Mucosa of rectum (tissue), 2 donors: Measurements from ENCODE around the gene AGL.

Experiments
- H3K27ac ChIP-seq, 2 donors: one replicate each; pipeline ENCODE4 v1.7.0; 2013; ENCODE audit warnings: inconsistent platforms in 2 of 2, low read depth in 2 of 2, low read length in 2 of 2
- H3K27me3 ChIP-seq, 2 donors: one replicate each; pipeline ENCODE4 v1.7.0; 2013; ENCODE audit warnings: low read length in 2 of 2; ENCODE audit not compliant: control insufficient read depth in 2 of 2, insufficient read depth in 2 of 2
- H3K36me3 ChIP-seq, 2 donors: one replicate each; pipeline ENCODE4 v1.7.0; 2013; ENCODE audit warnings: low read length in 2 of 2; ENCODE audit not compliant: control insufficient read depth in 2 of 2, insufficient read depth in 2 of 2
- H3K4me1 ChIP-seq, 2 donors: one replicate each; pipeline ENCODE4 v1.7.0; 2013; ENCODE audit warnings: low read length in 2 of 2, mild to moderate bottlenecking in 1 of 2; ENCODE audit not compliant: control insufficient read depth in 2 of 2, insufficient read depth in 2 of 2
- H3K4me3 ChIP-seq, 2 donors: one replicate each; pipeline ENCODE4 v1.7.0; 2013; ENCODE audit warnings: low read length in 2 of 2
- H3K9ac ChIP-seq, 2 donors: one replicate each; pipeline ENCODE4 v1.7.0; 2013; ENCODE audit warnings: low read length in 2 of 2, low read depth in 1 of 2, mild to moderate bottlenecking in 1 of 2
- H3K9me3 ChIP-seq, 2 donors: one replicate each; pipeline ENCODE4 v1.7.0; 2013; ENCODE audit warnings: low read length in 2 of 2; ENCODE audit not compliant: control insufficient read depth in 2 of 2
- donor health status: healthy.
- donor health status: Normal muscosa, but diverticular disease.

The AGL gene

GRCh38 chr1:99934801-99935200, 84.6 kb downstream of the AGL start:
- Histone ChIP-seq H3K9me3 (no peaks in the 10 kb centered on the region), H3K9ac (no peak overlapping the region), H3K36me3 (no peaks in the 10 kb centered on the region)

GRCh38 chr1:99935534-99935933, 85.4 kb downstream of the AGL start:
- Histone ChIP-seq H3K27ac (no peak overlapping the region), H3K9me3 (no peaks in the 10 kb centered on the region), H3K4me1 (no peaks in the 10 kb centered on the region)

More at GRCh38 chr1:99934801-99935200, 84.6 kb downstream of the AGL start:
- Histone ChIP-seq H3K27ac (no peak overlapping the region), H3K27me3 (no peaks in the 10 kb centered on the region), H3K4me1 (no peaks in the 10 kb centered on the region), H3K4me3 (no peak overlapping the region)

GRCh38 chr1:99936071-99936470, 85.9 kb downstream of the AGL start:
- Histone ChIP-seq H3K4me1 (no peaks in the 10 kb centered on the region), H3K36me3 (no peaks in the 10 kb centered on the region), H3K9ac (no peak overlapping the region), H3K9me3 (no peaks in the 10 kb centered on the region), H3K27ac (no peak overlapping the region), H3K4me3 (no peak overlapping the region), H3K27me3 (no peaks in the 10 kb centered on the region)

More at GRCh38 chr1:99935534-99935933, 85.4 kb downstream of the AGL start:
- Histone ChIP-seq H3K27me3 (no peaks in the 10 kb centered on the region), H3K9ac (no peak overlapping the region), H3K36me3 (no peaks in the 10 kb centered on the region), H3K4me3 (no peak overlapping the region)

DNA sequence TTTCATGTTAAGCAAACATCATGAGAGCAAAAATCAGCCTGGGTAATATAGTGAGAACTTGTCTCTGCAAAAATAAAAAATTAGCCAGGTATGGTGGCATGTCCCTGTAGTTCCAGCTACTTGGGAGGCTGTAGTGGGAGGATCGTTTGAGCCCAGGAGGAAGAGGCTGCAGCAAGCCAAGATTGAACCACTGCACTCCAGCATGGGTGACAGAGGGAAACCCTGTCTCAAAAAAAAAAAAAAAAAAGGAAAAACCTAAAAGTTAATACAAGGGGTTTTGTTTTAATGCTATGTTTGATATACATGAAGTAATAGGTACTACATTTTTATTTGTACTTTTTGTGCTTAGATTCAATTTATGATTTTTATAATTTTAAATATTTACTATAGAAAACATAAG, 92.6 kb downstream of the AGL start:
- no peak overlapping the region for H3K4me3 ChIP-seq
- H3K9me3 ChIP-seq = no peaks in the 10 kb centered on the region
- no peak overlapping the region for H3K9ac ChIP-seq
- no peaks in the 10 kb centered on the region for H3K36me3 ChIP-seq
- no peak overlapping the region for H3K27ac ChIP-seq
- no peaks in the 10 kb centered on the region for H3K4me1 ChIP-seq
- H3K27me3 ChIP-seq = no peaks in the 10 kb centered on the region

- Histone ChIP-seq H3K4me1 (no peaks in the 10 kb centered on the region), H3K9ac (no peak overlapping the region), H3K27me3 (no peaks in the 10 kb centered on the region), H3K9me3 (no peaks in the 10 kb centered on the region), H3K4me3 (no peak overlapping the region), H3K27ac (no peak overlapping the region), H3K36me3 (no peaks in the 10 kb centered on the region)
Measured at GRCh38 chr1:99943223-99943794, 93.1 kb downstream of the AGL start.

- Histone ChIP-seq H3K9me3 (no peaks in the 10 kb centered on the region), H3K36me3 (no peaks in the 10 kb centered on the region), H3K27ac (no peak overlapping the region), H3K9ac (no peak overlapping the region), H3K4me3 (no peak overlapping the region), H3K27me3 (no peaks in the 10 kb centered on the region), H3K4me1 (no peaks in the 10 kb centered on the region)
Measured at GRCh38 chr1:99944192-99944591, 94.0 kb downstream of the AGL start.

- no peak overlapping the region for H3K27ac ChIP-seq
- H3K27me3 ChIP-seq = no peaks in the 10 kb centered on the region
- H3K9ac ChIP-seq = no peak overlapping the region
- H3K9me3 ChIP-seq = no peaks in the 10 kb centered on the region
- H3K4me1 ChIP-seq = no peaks in the 10 kb centered on the region
- H3K36me3 ChIP-seq = no peaks in the 10 kb centered on the region
- no peak overlapping the region for H3K4me3 ChIP-seq
Measured at GRCh38 chr1:99945174-99945573, 95.0 kb downstream of the AGL start.

GRCh38 chr1:99950486-99950885, 100.3 kb downstream of the AGL start:
- no peaks in the 10 kb centered on the region for H3K9me3 ChIP-seq
- H3K27ac ChIP-seq = no peak overlapping the region
- no peak overlapping the region for H3K9ac ChIP-seq
- H3K27me3 ChIP-seq = no peaks in the 10 kb centered on the region
- no peaks in the 10 kb centered on the region for H3K4me1 ChIP-seq
- no peak overlapping the region for H3K4me3 ChIP-seq
- no peaks in the 10 kb centered on the region for H3K36me3 ChIP-seq

DNA sequence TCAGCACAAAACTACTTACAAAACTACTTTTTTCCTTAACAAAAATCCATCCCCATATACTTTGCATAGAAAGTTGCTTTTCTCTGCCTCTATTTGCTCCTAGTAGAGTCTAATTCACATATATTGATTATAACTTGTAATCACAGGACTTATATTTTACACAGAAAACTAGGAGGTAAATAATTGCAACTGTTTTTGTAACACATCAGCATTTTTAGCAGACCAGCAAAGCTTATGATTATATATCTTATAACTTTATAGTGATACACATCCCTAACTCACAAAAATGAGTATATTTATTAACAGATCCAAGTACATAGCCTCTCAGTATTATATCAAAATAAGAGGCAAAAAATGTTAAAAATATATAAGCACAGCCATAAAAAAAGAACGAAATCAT, 102.4 kb downstream of the AGL start:
- Histone ChIP-seq H3K4me1 (no peaks in the 10 kb centered on the region), H3K27ac (no peak overlapping the region), H3K9me3 (no peaks in the 10 kb centered on the region), H3K27me3 (no peaks in the 10 kb centered on the region), H3K9ac (no peak overlapping the region), H3K36me3 (no peaks in the 10 kb centered on the region), H3K4me3 (no peak overlapping the region)

DNA sequence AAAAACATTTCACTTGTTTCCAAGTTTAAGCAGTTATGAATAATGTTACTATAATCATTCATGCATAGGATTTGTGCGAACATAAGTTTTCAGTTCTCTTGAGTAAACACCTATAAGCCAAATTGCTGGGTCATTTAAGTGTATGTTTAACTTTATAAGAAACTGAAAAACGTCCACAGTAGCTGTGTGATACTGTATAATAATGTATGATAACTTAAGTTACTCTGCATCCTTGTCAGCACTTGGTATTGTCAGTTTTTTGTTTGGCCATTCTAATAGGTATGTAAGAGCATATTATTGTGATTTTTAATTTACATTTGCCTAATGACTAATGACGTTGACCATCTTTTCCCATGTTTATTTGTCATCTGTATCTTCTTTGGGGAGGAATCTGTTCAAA, 105.2 kb downstream of the AGL start:
- H3K9ac ChIP-seq = no peak overlapping the region
- H3K27me3 ChIP-seq = no peaks in the 10 kb centered on the region
- no peaks in the 10 kb centered on the region for H3K36me3 ChIP-seq
- H3K4me3 ChIP-seq = no peak overlapping the region
- H3K9me3 ChIP-seq = no peaks in the 10 kb centered on the region
- H3K4me1 ChIP-seq = no peaks in the 10 kb centered on the region
- H3K27ac ChIP-seq = no peak overlapping the region

DNA sequence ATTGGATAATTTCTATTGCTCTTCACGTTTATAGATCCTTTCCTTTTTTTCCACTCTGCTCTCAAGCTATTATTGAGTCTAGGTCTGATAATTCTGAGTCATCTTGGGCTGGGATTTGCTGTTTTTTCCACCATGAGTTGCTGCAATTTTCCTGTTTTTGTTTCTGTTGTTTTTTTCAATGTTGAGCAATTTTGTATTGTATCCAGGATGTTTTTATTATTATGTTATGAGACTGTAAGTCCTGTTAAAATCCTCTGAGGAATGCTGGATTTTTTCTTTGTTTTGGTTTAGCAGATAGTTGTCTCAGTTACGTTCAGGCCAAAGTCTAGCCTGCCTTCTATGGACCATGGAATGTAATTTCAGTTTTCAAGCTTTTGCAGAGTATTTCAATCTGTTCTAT, 106.6 kb downstream of the AGL start:
- Histone ChIP-seq H3K27me3 (no peaks in the 10 kb centered on the region), H3K36me3 (no peaks in the 10 kb centered on the region), H3K4me1 (no peaks in the 10 kb centered on the region), H3K9ac (no peak overlapping the region), H3K4me3 (no peak overlapping the region), H3K9me3 (no peaks in the 10 kb centered on the region), H3K27ac (no peak overlapping the region)
